NCI-H524 treated with DMSO at 0.1 percent for 48 hours (cell line): ENCODE data around the gene SCRN2.
A peak's percentile ranks its signal among the peaks of the same experiment; 100 is the strongest.

Experiments used
- DNase-seq: peaks from one replicate; lab custom pipeline; 2025; lab: John Stamatoyannopoulos, UW

SCRN2 gene

GRCh38 chr17:47840742-47841487, at the start of gene SCRN2:
Gene SCRN2 (minus strand): TSS chr17:47841273. CDS start chr17:47840843, 430 bp downstream.
- DNase-seq, result peak; percentile 52

- DNase-seq, result no peak
These were observed 48.9 kb upstream of the SCRN2 start for GRCh38 chr17:47889734-47890529.

DNA sequence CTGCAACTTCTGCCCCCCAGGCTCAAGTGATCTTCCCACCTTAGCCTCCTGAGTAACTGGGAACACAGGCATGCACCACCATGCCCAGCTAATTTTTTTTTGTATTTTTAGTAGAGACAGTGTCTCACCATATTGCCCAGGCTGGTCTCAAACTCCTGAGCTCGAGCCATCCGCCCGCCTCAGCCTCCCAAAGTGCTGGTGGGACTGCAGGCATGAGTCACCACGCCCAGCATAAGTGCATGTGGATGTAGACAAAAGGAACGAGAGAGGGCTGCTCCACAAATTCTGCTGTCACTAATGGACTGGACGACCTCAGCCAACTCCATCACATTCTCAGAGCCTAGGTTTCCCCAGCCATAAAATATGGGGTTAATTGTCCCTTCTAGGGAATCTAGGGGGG, 47.2 kb upstream of the SCRN2 start:
- DNase-seq, result no peak

GRCh38 chr17:47884905-47885730, 44.0 kb upstream of the SCRN2 start:
- no peak for DNase-seq

DNA sequence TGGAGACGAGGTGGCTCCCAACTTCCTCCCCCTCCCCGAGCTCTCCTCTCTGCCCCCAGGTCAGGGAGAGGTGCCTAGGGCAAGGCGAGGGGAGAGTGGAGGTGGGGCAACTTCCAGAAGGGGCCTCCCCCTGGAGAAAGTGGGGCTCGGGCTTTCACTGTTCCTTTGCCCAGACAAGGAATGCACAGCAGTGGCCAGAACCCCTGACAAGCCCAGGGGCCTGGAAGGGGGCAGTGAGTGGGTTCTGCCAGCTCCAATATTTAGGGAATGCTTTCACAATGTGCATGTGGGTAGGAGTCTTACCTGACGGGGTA, 43.3 kb upstream of the SCRN2 start:
- no peak for DNase-seq

GRCh38 chr17:47883589-47884426, 42.7 kb upstream of the SCRN2 start:
- DNase-seq, result no peak

DNA sequence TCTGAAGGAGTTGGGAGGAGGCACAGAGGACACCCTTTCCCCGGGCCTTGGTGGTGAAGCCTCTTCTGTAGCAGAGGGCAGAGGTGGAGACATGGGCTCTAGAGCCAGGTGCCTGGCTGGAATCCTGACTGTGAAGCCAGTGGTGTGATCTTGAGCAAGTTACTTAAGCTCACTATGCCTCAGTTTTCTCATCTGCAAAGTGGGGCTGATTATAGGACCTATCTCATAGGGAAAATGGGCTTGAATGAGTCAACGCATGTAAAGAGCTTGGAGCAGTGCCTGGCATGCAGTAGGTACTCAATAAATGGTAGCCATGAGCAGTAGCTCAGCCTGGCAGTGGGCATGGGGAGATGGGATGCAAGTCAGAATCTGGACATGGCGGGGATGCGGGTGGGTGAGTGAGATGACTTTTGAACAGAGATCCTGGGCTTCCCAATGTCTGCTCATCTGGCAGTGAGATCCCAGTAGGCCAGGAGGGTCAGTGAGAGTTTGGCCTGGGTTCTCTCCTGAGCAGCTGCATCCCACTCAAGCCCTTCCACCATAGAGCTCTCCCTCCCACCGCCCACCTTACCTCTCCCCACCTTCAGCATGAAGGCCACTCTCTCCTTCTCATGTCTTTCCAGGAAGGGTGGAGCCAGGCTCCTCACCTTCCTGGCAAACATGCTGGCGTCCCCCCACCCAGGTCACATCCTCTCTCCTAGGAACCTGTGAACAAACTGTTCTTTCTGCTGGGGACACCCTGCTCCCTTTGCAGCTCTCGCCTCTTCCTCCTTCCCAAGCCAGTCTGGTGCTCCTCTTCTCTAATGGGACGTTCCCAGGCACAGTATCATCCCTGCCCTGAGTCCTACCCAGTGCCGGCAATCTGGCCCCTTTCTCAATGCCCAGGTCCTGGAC, 41.9 kb upstream of the SCRN2 start:
- no peak for DNase-seq

GRCh38 chr17:47882247-47882646, 41.2 kb upstream of the SCRN2 start:
- DNase-seq, result no peak

GRCh38 chr17:47879776-47880454, 38.8 kb upstream of the SCRN2 start:
- DNase-seq, result no peak

DNA sequence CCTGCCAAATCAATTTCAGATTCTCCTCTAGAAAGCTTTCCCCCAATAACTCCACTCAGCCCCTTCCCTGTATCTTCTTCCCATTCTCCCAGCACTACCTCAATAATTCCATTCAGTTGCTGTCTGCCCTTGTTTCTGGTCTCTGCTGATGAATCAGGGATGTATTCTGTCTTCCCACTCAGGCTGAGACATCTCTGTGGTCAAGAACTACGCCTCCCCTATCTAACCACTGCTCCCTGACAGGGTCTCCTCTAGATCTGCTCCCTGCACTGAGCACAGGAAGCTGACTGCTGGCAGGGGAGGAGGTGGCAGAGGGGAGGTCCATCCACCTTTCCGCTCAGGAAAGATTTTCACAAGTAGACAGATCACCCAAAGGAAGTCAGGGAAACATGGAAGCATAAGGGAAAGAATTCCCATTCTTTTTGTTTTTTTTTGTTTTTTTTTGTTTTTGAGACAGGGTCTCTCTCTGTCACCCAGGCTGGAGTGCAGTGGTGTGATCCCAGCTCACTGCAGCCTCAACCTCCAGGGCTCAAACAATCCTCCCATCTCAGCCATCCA, 38.0 kb upstream of the SCRN2 start:
- no peak for DNase-seq

- DNase-seq, result no peak
These were observed 37.3 kb upstream of the SCRN2 start for GRCh38 chr17:47878203-47879027.

- DNase-seq, result no peak
These were observed 36.4 kb upstream of the SCRN2 start for GRCh38 chr17:47877368-47878034.

- peak; percentile 90 for DNase-seq
These were observed 34.2 kb upstream of the SCRN2 start for GRCh38 chr17:47875011-47875985.

- DNase-seq, result no peak
These were observed 32.4 kb upstream of the SCRN2 start for GRCh38 chr17:47873200-47874090.

- DNase-seq, result no peak
These were observed 31.6 kb upstream of the SCRN2 start for GRCh38 chr17:47872651-47873161.
